Esophagus muscularis mucosa (tissue), 4 donors: ENCODE data around the gene ORC3. TPM values are rescaled to one million over a fixed set of nuclear protein-coding genes. Genes with fewer than 3 reads are reported as not detected.
"Not testable (repeated sequence)": the region's sequence is repeated elsewhere in the genome, so short reads cannot be mapped to it uniquely, and the experiment has no call there.

Experiments
- DNase-seq: peaks from one replicate; pipeline ENCODE4 v3.0.0-alpha.2; 2017; ENCODE audit errors: extremely low spot score
- H3K27ac ChIP-seq, 4 donors: fragments of 200-600 bp; sonication (generic); replicated peaks in 1 of 4; 1 replicate in 3 of 4; 2 replicates in 1 of 4; pipeline ENCODE4 v1.5.1; 2016 to 2019; ENCODE audit warnings: mild to moderate bottlenecking in 1 of 4
- H3K27me3 ChIP-seq, 4 donors: fragments of 200-600 bp; sonication (generic); one replicate each; pipeline versions ENCODE4 v1.5.1 to v1.6.0; 2016 to 2019
- H3K36me3 ChIP-seq, 4 donors: fragments of 200-600 bp; sonication (generic); one replicate each; pipeline ENCODE4 v1.5.1; 2016 to 2019
- H3K4me1 ChIP-seq, 4 donors: fragments of 200-600 bp; sonication (generic); one replicate each; pipeline ENCODE4 v1.5.1; 2016 to 2019
- H3K4me3 ChIP-seq, 4 donors: fragments of 200-600 bp; sonication (generic); 1 replicate in 2 of 4; 2 replicates in 2 of 4; pipeline ENCODE4 v1.5.1; 2016 to 2019; ENCODE audit warnings: mild to moderate bottlenecking in 4 of 4, moderate library complexity in 1 of 4
- H3K9me3 ChIP-seq, 4 donors: fragments of 200-600 bp; sonication (generic); 1 replicate in 3 of 4; 2 replicates in 1 of 4; pipeline ENCODE4 v1.5.1; 2016 to 2019
- CTCF ChIP-seq, 3 experiments: fragments of 200-600 bp in 2 of 3; fragments of 450-650 bp in 1 of 3; sonication (generic) in 2 of 3; IDR thresholded peaks; one replicate each; pipeline ENCODE4 v1.5.1; 2017 to 2019; ENCODE audit warnings: antibody characterized with exemption in 3 of 3, mild to moderate bottlenecking in 2 of 3, moderate library complexity in 1 of 3
- EP300 ChIP-seq: sonication (generic); formaldehyde crosslinking; IDR thresholded peaks from one replicate; pipeline ENCODE4 v1.6.1; 2017; ENCODE audit warnings: antibody characterized with exemption
- POLR2A ChIP-seq: fragments of 450-650 bp; IDR thresholded peaks from one replicate; pipeline ENCODE4 v1.6.1; 2017; ENCODE audit warnings: antibody characterized with exemption, moderate library complexity, mild to moderate bottlenecking, low read depth
- POLR2AphosphoS5 ChIP-seq, 2 donors: sonication (generic); formaldehyde crosslinking; IDR thresholded peaks; one replicate each; pipeline ENCODE4 v1.6.1; 2017; ENCODE audit warnings: antibody characterized with exemption in 2 of 2
- WGBS: methylation state at CpG from one replicate; pipeline ENCODE4 v1.1.5; 2018; 5-methylcytosine and 5-hydroxymethylcytosine counted together
- intact Hi-C: fragments of 100-400 bp; cut with DNase I; formaldehyde crosslinking; loops from one replicate; pipeline ENCODE4 v1.15.1; 2023
- total RNA-seq, 4 donors: library from RNA; depleted of rRNA; stranded (reverse); fragments of >200 nt; gene quantifications; one replicate each; pipeline versions ENCODE4 v1.1.0 to v1.2.1, GENCODE V29; 2016

Gene ORC3
- total RNA-seq, 4 donors from 2014 or later: 9.9 to 18.7 (median 12.6) TPM

- Histone ChIP-seq H3K9me3 (no peaks in the 10 kb centered on the region), H3K4me3 (no peak overlapping the region), H3K36me3 (peaks cover 5 to 56% (median 32%) of the 10 kb centered on the region in 4 donors), H3K4me1 (no peaks in the 10 kb centered on the region), H3K27ac (no peak overlapping the region), H3K27me3 (no peaks in the 10 kb centered on the region)
- no peak for DNase-seq
- TF ChIP-seq POLR2A (no peak), CTCF (IDR thresholded peaks at IDR 0.05) (no peak), POLR2AphosphoS5 (IDR thresholded peaks at IDR 0.05) (no peak)
- 89% methylated on average over 2 of the region's 2 CpGs for WGBS
- intact Hi-C loops: no loop called here
Measured at GRCh38 chr6:87606199-87606598, 16.3 kb downstream of the ORC3 start.

GRCh38 chr6:87608802-87609201 is 18.9 kb downstream of the ORC3 start:
- intact Hi-C loops: no loop called here
- 94% methylated on average over 3 of the region's 3 CpGs for WGBS

GRCh38 chr6:87613018-87613417 is 23.1 kb downstream of the ORC3 start:
- WGBS: 94% methylated on average over 2 of the region's 2 CpGs
- DNase-seq, intact Hi-C loops, H3K4me1 ChIP-seq, H3K27ac ChIP-seq, H3K9me3 ChIP-seq, H3K27me3 ChIP-seq, H3K4me3 ChIP-seq: not testable (repeated sequence)
- peaks cover 31 to 78% (median 48%) of the 10 kb centered on the region in 4 donors for H3K36me3 ChIP-seq

More at GRCh38 chr6:87608802-87609201, 18.9 kb downstream of the ORC3 start:
- Histone ChIP-seq H3K36me3 (peaks cover 26 to 74% (median 50%) of the 10 kb centered on the region in 4 donors), H3K4me3 (no peak overlapping the region), H3K27ac (no peak overlapping the region), H3K4me1 (no peaks in the 10 kb centered on the region), H3K27me3 (no peaks in the 10 kb centered on the region), H3K9me3 (no peaks in the 10 kb centered on the region)
- TF ChIP-seq EP300: no peak
- TF ChIP-seq CTCF (IDR thresholded peaks at IDR 0.05): no peak
- TF ChIP-seq POLR2AphosphoS5 (IDR thresholded peaks at IDR 0.05): no peak
- no peak for TF ChIP-seq POLR2A
- DNase-seq: no peak

GRCh38 chr6:87617405-87617804 is 27.5 kb downstream of the ORC3 start:
- intact Hi-C loops: no loop called here
- TF ChIP-seq CTCF (IDR thresholded peaks at IDR 0.05) (no peak), POLR2AphosphoS5 (IDR thresholded peaks at IDR 0.05) (no peak), POLR2A (no peak), EP300 (no peak)
- no peak overlapping the region for H3K27ac ChIP-seq
- WGBS: 89% methylated on average over 4 of the region's 4 CpGs
- no peaks in the 10 kb centered on the region for H3K4me1 ChIP-seq
- peaks cover 17 to 70% (median 31%) of the 10 kb centered on the region in 4 donors for H3K36me3 ChIP-seq
- no peak for DNase-seq
- H3K27me3 ChIP-seq: no peaks in the 10 kb centered on the region
- no peaks in the 10 kb centered on the region for H3K9me3 ChIP-seq
- no peak overlapping the region for H3K4me3 ChIP-seq

GRCh38 chr6:87618531-87618930 is 28.6 kb downstream of the ORC3 start:
- Histone ChIP-seq H3K27ac (no peak overlapping the region), H3K27me3 (no peaks in the 10 kb centered on the region), H3K36me3 (peaks cover 8 to 68% (median 21%) of the 10 kb centered on the region in 4 donors), H3K9me3 (no peaks in the 10 kb centered on the region), H3K4me3 (no peak overlapping the region), H3K4me1 (no peaks in the 10 kb centered on the region)
- WGBS: 88% methylated on average over 3 of the region's 3 CpGs
- no peak for TF ChIP-seq EP300
- TF ChIP-seq POLR2AphosphoS5 (IDR thresholded peaks at IDR 0.05): no peak
- intact Hi-C loops: no loop called here
- DNase-seq: no peak

GRCh38 chr6:87623248-87623647 is 33.3 kb downstream of the ORC3 start:
- 97% methylated on average over 3 of the region's 3 CpGs for WGBS
- no peak for DNase-seq
- TF ChIP-seq EP300 (no peak), CTCF (IDR thresholded peaks at IDR 0.05) (no peak), POLR2A (no peak), POLR2AphosphoS5 (IDR thresholded peaks at IDR 0.05) (no peak)
- intact Hi-C loops: no loop called here
- Histone ChIP-seq H3K4me3 (no peak overlapping the region), H3K4me1 (no peaks in the 10 kb centered on the region), H3K27me3 (no peaks in the 10 kb centered on the region), H3K36me3 (peaks cover 0 to 52% (median 9%) of the 10 kb centered on the region in 4 donors), H3K27ac (no peak overlapping the region), H3K9me3 (no peaks in the 10 kb centered on the region)
